CD4-positive, alpha-beta T cell treated with Interleukin-21 for 1 hour (primary cell): ENCODE results near the gene TP63.
"Not testable (repeated sequence)": the region's sequence is repeated elsewhere in the genome, so short reads cannot be mapped to it uniquely, and the experiment has no call there.

ENCODE experiments used
- DNase-seq: peaks from one replicate; pipeline ENCODE4 v3.0.0-alpha.2; 2020

The TP63 gene

DNA sequence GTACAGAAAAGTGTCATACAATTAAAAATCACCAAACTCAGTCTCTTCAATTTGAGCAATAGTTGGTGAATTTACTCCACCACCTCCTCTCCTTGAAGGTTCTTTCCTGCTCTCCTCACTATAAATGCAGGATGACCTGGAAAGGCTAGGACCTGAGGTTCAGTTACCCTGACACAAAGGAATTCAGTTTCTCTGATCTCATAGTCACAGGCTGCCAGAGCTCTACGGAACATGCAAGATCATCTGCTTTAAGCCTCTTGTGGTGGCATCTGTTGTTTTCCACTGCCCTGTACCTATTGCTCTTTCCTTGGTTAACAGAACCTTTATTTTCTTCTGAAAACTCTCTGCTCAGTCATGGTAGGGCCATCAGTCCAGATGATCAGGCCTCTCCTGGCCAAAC is 4.9 kb upstream of the TP63 start:
- DNase-seq = no peak

DNA sequence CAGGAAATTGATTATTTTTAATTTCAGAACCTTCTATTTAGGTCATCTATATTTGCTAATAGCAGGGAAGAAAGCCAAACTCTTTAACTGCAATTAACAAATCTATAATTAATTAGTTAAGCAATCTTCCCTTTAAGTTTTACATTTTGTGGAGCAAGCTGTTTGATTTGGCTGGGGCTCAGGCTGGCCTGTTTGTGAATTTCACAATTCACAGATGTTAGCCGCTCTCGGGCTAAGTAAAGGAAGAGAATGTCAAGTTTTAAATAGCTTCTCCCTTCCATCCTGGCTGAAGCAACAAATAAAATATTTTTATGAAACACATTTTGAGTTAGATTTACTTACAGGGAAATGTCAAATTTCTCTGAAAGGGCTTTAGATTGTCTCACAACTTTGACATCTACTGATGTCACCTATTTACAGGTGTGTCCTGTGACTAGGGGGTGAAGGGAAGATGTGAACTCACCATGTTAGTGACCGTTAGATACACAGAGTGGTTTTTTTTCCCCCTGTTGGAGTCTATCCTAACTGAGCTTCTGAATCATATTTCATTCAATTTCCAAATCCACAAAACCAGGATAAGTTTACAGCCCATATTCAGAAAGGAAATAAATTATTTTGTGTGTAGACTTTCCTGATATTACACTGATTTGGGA is 1.3 kb upstream of the TP63 start:
- no peak for DNase-seq

DNA sequence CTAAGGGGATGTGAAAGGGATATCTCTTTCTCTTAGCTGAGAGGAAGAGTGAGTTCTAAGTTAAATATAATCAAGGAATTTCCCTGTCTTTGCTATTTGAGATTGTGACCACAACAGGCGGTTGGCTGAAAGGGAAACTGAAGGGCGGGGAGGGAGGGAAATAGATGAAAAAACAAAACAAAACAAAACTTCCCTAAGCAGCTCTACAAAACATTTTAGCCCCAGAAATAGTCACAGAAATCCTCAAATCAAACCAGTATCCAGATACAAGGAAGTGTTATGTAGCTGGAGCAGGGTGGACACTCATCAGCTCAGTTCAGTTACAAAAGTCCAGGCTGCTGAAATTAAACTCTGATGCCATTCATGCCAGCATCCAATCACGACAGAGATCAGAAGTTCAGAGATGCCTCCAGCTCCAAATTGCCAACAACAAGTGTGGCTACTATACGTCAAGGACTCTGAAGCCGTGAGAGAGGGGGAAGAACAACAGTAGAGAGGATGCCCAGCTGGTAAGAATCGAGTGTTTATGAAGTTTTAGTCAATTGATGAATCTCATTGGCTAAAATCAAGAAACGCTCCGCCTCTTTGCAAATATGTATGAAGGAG is 319 bp upstream of the TP63 start:
- peak; percentile 21 for DNase-seq

DNA sequence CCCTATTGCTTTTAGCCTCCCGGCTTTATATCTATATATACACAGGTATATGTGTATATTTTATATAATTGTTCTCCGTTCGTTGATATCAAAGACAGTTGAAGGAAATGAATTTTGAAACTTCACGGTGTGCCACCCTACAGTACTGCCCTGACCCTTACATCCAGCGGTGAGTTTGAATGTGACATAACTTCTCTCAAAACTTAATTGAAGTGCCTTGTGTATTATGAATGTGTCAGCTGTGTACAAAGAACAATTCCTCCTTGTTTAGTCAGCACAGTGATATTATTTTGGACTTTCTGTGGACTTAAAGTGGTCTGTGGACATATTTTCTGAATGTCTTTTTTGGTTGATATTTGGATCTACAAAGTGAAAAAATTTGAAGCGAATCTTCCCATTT is 220 bp downstream of the TP63 start:
- DNase-seq = no peak

DNA sequence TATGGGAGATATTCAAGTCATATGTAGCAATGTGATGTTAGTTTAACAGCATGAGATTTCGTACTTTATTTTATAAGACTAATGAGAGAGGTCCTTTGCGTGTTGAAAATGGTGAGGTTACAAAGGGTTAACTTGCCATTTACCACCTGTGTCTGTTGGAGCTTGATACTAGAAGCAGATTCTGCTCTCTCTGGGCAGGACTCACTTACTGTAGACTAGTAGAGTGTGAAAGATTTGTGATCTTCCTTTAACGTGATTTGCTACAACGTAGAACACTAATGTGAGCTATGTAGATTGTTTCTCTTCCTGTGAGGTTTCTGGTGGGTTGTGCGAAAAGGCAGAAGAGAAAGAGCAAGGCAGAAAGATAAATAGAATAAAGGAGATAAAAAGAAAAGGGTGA is 1.1 kb downstream of the TP63 start:
- DNase-seq = no peak

DNA sequence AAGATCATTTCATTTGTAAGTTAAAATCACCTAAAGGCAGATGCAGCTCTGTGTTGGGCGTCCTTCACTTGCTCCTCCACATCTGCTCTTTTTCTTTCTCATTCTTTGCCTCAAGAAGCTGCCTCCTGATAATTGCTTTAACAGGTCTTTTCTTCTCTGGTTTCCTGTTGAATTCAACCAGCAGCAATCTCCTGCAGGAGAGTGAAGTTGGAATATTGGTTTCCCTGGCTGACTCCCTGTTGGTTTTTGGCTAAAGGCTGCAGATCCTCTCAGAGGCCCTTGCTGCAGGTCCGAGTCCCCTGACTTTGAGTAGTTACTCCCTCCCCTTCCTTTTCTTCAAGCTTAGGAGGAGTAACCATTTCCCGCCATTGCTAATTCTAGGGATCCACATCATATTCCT is 4.2 kb downstream of the TP63 start:
- DNase-seq = no peak

DNA sequence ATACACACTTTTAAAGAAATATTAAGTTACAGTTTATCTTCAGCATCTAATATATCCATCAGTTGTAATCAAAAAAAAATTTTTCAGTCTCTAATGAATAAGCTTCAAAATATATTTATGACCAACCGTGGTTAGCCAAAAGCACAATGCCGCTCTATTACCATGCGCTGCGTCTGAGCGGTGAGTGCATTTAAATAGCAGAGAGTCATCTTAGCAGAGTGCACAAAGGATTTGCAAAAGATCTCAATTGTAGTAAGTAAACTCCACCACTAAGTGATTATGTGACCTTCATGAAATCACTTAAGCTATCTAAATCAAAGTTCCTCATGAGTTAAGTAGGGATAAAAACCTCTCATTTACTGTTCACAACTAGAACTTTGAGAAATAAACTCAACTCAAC is 4.9 kb downstream of the TP63 start:
- no peak for DNase-seq

DNA sequence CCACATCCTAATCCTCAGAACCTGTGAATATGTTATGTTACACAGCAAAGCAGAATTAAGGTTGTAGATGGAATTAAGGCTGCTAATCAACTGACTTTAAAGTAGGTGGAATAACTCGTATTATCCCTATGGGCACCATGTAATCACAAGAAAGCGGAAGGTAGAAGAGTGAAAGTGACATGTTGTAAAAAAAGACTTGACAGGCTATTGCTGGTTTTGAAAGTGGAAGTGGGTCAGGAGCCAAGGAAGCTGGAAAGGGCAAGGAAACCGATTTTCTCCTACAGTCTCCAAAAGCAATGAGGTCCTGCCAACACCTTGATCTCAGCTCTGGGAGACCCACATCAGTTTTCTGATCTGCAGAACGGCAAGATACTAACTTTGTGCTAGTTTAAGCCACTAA is 6.6 kb downstream of the TP63 start:
- DNase-seq = no peak

DNA sequence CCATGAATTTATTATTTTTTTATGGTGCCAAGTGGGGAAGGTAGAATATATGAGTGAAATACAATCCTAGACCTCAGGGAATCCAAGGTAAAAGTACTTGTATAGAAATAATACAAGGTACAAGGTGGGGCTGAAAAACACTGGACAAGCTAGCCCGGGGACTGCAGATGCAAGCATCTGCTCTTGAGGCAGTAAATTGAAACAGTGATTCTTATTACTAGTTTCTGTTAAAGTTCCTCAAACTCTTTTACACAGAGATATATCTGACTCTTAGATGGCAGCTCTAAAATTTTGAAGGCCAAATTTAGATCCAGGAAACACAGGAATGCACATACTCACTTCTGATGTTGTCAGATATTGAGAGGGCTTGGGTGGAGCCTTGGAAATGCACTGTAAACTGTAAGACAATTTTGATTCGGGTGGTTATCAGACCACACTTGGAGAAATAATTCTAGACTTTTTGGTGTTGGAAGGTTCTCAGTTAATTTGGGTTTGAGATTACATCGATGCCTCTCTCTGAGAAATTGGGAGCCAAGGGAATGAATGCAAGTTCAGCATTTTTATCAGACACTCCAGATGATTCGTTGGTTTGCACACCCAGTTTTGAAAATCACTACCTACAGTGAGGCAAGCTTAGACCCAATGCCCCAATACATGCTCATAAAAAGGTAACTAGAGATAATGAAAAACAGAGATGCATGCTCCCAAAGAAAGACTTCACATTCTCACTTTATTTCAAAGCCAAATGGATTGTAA is 7.3 kb downstream of the TP63 start:
- no peak for DNase-seq

DNA sequence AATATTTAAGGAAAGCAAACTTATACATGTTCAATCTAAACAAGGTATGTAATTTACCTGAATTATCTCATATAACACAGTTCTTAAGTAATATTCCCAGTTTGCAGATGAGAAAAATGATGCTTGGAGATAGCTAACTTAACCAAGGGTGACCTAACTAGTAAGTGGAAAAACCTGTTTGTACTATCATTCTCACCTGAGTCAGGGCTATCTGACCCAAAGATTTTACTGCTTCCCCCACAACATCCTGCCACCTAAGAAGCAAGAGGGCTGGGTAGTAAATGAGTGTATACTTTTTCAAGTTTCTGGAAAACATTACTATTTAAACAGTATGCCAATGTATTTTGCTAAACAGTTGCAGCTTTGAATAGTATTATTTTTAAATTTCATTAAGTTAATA is 10.6 kb downstream of the TP63 start:
- DNase-seq = no peak

DNA sequence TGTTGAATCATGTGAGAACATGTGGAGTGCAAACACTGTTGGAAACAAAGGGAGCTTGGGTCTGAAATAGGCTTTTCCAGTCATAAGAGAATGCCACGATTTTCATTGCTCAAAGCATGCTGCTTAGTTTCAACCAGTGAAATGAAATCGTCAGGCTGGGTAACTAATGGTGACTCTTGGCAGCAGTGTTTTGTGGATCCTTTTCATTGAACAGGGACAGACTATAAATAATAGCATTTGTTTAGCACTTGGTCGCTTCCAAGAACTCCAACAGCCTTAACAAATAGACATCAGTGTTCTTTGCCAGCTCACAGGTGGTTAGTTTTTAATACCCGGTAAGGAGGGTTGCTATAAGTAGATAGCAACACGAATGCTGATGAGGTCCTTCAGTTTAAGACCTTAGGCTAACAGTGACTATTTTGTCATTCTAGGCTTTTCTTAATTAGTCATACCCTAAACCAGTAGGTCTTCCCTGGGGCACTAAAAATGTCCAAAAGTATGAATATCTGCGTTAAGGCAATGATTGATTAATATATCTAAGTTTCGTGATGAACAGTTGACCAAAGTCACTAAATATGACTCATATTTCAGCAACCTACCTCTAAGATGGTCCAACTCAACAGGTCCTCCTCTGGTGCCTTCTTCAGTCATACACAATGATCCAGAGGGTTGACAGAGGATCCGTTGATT is 15.8 kb downstream of the TP63 start:
- DNase-seq = no peak

DNA sequence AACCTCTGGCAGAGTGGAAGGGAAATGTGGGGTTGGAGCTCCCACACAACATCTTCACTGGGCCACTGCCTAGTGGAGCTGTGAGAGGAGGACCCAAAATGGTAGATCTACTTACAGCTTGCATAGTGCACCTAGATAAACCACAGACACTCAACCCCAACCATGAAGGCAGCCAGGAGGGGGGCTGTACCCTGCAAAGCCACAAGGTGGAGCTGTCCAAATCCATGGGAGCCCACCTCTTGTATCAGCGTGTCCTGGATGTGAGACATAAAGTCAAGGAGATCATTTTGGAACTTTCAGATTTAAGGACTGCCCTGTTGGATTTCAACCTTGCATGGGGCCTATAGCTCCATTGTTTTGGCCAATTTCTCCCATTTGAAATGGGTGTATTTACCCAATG is 20.9 kb downstream of the TP63 start:
- no peak for DNase-seq

DNA sequence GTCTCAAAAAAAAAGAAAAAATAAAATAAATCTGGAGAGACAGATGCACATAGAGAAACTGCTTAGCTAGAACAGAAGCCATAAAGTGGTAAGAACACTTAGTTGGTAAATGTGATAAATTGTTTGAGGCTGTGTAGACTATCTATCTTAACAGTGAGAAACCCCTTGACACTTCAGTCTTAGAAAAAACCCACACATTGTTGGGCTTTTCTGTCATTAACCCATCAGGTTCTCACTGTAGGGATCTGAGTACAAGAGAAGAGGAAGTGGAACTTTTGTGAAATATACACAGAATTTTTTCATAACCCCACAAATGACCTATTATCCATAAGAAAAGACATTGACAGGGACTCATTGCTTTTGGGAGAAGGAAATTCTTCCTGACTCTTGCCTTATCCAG is 24.4 kb downstream of the TP63 start:
- DNase-seq = no peak

DNA sequence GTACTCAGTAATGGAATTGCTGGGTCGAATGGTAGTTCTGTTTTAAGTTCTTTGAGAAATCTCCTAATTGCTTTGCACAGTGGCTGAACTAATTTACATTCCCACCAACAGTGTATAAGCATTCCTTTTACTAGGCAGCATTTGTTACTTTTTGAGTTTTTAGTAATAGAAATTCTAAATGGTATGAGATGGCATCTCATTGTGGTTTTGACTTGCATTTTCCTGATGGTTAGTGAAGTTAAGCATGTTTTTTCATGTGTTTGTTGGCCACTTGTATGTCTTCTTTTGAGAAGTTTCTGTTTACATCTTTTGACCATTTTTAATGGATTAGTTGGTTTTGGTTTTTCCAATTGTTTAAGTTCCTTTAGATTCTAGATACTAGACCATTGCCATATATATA is 28.4 kb downstream of the TP63 start:
- DNase-seq = no peak

DNA sequence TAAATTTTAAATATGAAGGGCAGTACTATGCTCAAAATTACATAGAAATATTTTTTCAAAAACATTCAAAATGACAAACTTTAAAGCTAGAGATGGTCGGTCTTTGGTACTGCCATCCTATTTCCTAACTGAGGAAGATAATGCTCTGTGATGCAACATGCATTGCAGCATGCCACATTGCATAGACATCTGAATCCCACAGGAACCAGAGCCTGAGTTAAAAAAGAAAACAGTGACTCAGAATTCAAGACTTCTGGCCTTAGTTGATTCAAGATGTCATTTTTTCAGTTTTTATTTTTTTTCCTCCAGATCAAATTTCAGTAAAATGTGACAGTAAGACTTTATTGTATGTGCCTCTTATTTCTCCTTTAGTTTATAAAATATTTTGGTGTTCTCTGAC is 33.1 kb downstream of the TP63 start:
- DNase-seq = no peak

DNA sequence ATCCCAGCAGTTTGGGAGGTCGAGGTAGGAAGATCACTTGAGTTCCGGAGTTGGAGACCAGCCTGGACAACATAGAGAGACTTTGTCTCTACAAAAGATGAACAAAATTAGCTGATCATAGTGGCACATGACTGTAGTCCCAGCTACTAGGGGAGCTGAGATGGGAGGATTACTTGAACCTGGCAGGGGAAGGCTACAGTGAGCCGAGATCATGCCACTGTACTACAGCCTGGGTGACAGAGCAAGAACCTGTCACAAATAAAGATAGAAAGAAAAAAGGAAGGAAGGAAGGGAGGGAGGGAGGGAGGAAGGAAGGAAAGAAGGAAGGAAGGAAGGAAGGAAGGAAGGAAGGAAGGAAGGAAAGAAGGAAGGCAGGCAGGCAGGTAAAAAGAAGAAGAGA is 41.2 kb downstream of the TP63 start:
- not testable (repeated sequence) for DNase-seq

DNA sequence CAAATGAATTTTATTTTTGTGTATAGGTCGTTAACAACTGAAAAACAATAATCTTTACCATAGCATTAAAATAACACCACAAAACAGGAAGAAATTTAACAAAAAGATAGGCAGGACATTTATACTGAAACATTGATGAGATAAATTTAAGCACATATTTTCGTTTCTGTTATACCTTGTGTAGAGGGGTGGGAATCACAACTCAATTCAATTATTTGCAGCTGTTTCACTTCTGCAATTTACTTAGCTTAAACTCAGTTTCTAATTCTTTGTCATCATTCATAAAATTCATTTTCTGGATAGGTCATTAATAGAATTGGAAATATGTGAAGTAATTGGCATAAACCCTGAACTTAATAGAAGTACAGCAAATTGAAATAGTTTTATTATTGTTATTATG is 42.3 kb downstream of the TP63 start:
- DNase-seq = no peak

DNA sequence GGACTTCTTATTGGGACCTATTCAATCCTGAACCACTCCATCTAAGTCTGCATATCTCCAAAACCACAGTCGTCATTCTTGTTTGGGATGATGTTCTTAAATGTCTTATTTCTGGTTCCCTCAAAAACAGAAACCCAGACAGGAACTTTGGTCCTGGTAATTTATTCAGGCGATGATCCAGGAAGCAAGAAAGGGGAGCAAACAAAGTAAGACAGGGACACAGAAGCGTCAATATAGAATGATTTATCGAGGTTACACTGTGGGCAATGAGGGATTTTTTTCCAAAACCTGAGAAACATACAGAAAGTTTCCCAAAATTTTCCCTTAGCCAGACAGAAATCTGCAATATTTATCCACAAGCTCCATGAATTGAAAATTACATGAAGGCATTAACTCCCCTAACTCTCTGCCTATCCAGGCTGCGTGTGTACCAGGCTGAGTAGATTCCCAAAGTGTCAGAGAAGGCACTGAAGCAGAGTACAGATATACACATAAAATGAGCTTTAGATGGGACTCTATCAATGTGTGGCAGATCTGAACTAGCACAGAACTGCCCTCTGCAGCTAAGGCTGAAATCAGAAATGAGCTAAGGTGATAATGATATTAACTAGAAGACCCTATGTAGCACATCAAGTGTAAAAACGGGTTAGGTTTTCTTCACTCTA is 43.2 kb downstream of the TP63 start:
- DNase-seq = no peak

DNA sequence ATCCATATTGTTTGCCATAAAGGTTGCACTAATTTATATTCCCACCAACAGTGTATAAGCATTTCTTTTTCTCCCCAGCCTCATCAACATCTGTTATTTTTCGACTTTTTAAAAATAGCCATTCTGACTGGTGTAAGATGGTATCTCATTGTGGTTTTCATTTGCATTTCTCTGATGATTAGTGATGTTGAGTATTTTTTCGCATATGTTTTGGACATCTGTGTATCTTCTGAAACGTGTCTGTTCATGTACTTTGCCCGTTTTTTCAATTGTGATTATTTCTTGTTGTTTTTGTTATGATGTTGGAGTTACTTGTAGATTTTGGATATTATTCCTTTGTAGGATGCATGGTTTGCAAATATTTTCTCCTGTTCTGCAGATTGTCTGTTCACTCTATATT is 46.5 kb downstream of the TP63 start:
- no peak for DNase-seq

DNA sequence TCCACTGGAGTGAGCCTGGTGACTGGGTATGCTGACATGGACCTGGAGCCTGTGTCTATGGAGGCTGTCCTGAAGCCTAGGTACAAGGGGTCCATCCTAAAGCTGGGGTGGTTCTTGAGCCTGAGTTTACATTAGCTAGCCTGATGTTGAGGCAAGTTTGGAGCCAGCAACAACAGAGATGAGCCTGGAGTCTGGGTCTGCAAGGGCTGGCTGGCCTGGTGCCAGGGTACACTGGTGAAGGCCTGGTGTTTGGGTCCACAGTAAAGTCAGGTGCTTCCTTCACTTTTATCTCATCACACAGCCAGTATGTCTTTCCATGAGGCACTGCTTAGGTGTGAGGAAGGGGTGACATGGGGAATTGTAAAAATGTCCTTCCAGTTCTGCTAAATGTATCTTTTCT is 49.5 kb downstream of the TP63 start:
- DNase-seq = no peak

DNA sequence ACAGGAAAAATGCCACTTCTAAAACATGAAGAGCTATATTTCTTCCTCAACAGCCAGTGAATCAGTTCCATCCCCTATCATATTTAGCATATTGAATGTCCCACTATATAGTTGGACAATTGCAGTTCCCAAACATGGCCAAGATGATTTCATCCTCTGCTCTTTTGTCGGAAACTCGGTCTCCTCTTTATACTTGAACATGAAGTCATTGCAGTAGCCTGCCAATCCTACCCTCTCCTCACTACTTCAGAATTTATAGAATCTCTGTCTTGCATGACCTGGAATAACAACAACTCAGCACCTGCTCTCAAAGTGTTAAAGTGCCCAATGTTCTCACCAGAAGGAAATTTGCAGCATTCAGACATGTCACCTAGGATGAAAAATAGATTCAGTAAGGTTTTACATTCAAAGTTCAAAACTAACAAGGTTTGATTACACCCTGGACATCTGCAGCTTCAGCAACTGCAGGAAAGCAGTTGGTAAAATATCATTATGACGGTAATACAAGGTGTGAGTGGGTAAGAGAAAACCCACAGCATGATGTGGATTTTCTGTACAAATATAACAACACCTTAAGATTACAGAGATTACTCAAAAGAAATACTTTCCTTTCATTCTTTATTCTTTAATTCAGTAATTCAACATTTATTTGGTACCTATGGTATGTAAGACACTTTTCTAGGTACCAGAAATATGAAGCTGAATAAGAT is 52.5 kb downstream of the TP63 start:
- DNase-seq = no peak

DNA sequence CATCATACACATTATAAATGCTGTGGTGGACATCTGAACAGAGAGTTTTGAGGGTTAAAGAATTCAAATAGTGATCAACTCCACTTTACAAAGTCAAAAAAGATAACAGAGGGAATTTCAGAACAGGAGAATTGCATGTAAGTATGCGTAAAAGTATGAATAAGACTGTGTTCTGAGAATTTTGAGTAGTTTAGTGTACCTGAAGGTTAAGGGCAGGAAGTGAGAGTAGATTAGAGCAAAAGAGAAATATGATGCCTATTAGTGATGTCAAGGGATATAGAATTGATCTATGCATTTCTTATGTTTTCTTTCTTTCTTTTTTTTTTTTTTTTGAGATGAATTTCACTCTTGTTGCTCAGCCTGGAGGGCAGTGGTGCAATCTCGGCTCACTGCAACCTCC is 53.1 kb downstream of the TP63 start:
- DNase-seq = no peak

DNA sequence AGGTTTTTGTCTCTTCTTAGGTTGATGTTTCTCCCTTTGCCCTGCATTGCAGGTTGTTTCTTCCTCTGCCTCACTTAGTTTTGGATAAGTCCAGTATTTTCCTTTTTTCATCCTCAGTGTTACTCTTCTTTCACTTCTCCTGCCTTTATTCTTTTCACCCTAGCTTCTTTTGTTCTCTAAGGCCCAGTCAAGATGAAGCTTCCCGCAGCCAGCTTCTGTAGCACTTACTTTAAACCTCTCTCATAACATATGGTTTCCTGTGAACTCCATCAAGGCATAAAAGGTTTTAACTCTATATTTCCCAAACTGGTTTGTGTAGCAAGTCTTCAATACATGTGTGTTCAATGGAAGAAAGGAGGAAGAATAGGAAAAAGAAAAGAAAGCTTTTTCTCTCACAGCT is 54.1 kb downstream of the TP63 start:
- no peak for DNase-seq
